HCEC 1CT (cell line): Measurements from ENCODE around the gene LUC7L3.
"Not testable (repeated sequence)": the region's sequence is repeated elsewhere in the genome, so short reads cannot be mapped to it uniquely, and the experiment has no call there.

ENCODE experiments used
- DNase-seq: peaks from one replicate; pipeline ENCODE4 v3.0.0-alpha.2; 2017

LUC7L3 gene

GRCh38 chr17:50686494-50687199, 32.8 kb upstream of the LUC7L3 start:
- DNase-seq = peak; percentile 67

- no peak for DNase-seq
Observed at GRCh38 chr17:50687200-50688066, 32.0 kb upstream of the LUC7L3 start.

DNA sequence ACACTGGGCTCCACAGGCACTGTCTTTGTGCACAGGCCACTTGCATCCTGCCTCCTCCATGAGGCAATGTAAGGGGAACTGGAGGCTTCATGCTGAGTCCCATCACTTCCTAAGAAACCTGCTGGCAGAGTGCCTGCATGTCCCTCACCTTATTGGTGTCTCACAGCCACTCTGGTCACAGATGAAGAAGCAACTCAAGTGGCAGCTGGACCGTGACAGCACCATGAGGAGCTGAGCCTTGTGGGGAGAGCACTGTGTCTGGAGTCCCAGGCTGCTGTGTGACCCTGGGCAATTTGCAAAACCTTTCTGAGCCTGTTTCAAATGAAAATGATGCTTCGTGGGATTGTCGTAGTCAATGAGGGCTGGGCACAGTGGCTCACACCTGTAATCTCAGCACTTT, 31.2 kb upstream of the LUC7L3 start:
- DNase-seq = no peak

GRCh38 chr17:50689251-50689650, 30.2 kb upstream of the LUC7L3 start:
- peak; percentile 72 for DNase-seq

- no peak for DNase-seq
Observed at GRCh38 chr17:50689956-50690886, 29.2 kb upstream of the LUC7L3 start.

DNA sequence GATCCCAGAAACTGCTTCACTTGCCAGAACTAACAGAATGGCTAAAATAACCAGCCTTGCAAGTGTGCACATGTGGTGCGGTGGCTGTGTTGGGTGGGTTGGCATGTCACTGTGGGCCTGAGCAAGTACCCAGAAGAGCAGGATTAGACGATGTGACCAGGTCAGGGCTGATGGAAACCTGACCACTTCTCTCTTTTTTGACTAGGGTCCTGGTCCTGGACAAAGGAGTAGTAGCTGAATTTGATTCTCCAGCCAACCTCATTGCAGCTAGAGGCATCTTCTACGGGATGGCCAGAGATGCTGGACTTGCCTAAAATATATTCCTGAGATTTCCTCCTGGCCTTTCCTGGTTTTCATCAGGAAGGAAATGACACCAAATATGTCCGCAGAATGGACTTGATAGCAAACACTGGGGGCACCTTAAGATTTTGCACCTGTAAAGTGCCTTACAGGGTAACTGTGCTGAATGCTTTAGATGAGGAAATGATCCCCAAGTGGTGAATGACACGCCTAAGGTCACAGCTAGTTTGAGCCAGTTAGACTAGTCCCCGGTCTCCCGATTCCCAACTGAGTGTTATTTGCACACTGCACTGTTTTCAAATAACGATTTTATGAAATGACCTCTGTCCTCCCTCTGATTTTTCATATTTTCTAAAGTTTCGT, 28.4 kb upstream of the LUC7L3 start:
- DNase-seq = no peak

- DNase-seq = no peak
Observed at GRCh38 chr17:50691550-50692447, 27.6 kb upstream of the LUC7L3 start.

GRCh38 chr17:50692448-50693035, 26.9 kb upstream of the LUC7L3 start:
- DNase-seq = no peak

- no peak for DNase-seq
Observed at GRCh38 chr17:50693036-50693682, 26.2 kb upstream of the LUC7L3 start.

DNA sequence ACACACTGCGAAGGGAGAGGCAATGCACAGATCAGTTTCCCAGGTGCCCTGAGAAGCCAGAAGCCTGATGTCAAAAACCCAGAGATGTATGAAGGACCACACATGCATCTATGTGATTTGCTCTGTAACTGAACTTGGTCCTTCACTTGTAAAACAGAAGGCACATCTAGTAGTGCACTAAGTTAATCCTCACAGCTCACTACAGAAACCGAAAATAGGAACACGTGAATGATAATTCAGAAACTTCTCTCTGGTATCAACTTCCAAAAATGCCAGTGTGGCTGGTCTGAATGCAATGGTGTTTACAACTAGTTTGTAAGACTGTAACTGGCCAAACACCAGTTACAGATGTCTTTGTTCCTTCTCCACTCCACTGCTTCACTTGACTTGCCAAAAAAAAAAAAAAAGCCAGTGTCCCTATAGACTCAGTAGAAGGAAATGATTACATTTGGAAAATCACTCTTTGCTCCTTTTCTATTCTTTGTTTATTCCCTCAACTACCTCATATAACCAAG, 23.0 kb upstream of the LUC7L3 start:
- DNase-seq = no peak

- DNase-seq = no peak
Observed at GRCh38 chr17:50697062-50697461, 22.3 kb upstream of the LUC7L3 start.

GRCh38 chr17:50697663-50698272, 21.6 kb upstream of the LUC7L3 start:
- no peak for DNase-seq

DNA sequence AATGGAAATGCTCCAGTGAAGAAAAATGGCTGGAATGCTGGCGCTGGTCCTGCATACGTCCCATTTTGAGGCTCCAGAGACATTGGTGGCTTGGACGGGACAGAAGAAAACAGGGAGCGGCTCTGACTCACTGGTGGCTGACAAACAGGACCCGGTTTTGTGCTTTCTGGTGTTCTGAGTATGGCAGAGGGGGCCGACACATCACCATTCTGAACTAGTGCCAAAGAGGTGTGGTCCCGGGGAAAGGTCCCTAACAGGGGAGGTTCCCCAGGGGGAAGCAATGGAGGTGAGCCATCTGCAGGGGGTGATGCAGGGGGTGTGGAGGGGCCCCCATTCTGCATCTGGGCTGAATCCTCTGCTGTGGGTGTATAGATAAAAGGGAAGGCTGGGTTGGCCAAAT, 20.0 kb upstream of the LUC7L3 start:
- DNase-seq = no peak

GRCh38 chr17:50703162-50703561, 16.2 kb upstream of the LUC7L3 start:
- no peak for DNase-seq

GRCh38 chr17:50707289-50708049, 11.9 kb upstream of the LUC7L3 start, which contains the start of gene ANKRD40:
ANKRD40 (minus strand) TSS chr17:50707914; CDS start chr17:50707654, 260 bp downstream.
- peak; percentile 94 for DNase-seq

GRCh38 chr17:50708050-50709000, 11.1 kb upstream of the LUC7L3 start:
- DNase-seq = peak; percentile 47

DNA sequence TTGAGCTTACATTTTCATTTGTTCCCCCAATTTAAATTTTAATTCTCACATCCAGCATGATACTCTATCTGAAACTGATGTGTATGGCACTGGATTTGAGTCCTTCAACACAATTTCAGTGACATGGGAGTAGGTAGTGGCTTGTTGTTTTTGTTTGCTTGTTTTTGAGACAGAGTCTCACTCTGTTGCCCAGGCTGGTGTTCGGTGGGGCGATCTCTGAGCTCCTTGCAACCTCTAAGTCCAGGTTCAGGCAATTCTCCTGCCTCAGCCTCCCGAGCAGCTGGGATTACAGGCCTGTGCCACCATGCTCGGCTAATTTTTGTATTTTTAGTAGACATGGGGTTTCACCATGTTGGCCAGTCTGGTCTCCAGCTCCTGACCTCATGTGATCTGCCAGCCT, 10.3 kb upstream of the LUC7L3 start:
- DNase-seq = not testable (repeated sequence)

DNA sequence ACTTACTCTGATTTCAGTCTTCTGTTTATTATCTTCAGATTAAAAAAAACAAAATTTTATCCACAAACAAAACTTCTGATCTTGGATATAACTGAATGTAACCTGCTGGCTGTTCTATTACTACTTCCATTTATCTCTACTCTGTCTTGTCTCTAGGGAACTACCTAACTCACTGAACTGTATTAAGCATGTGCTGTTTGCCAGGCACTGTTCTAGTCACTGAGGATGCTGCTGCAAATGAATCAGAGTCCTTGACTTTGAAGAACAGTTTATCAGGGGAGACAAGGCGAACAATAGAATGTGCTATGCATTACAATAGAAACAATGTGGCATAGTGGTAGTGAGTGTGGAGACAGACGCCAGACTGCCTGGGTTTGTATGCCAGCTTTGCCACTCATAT, 9.4 kb upstream of the LUC7L3 start:
- DNase-seq = no peak
